HL-60 (cell line): ENCODE data around the gene RPL22.
"Not testable (repeated sequence)": the region's sequence is repeated elsewhere in the genome, so short reads cannot be mapped to it uniquely, and the experiment has no call there.

ENCODE experiments used
- DNase-seq, 2 experiments: peaks; one replicate each; pipeline ENCODE4 v3.0.0-alpha.2; 2010 to 2020; ENCODE audit warnings: low read depth in 1 of 2, low spot score in 1 of 2
- H3K27ac ChIP-seq: fragments of 250-450 bp; sonication (Bioruptor Pico); replicated peaks from 2 replicates; pipeline ENCODE4 v1.5.1; 2020; ENCODE audit warnings: mild to moderate bottlenecking, moderate library complexity
- H3K27me3 ChIP-seq: fragments of 250-450 bp; sonication (Bioruptor Pico); 2 replicates; pipeline ENCODE4 v1.5.1; 2021; ENCODE audit warnings: mild to moderate bottlenecking, moderate library complexity; ENCODE audit not compliant: insufficient read depth, poor library complexity, severe bottlenecking
- H3K4me3 ChIP-seq: replicated peaks from 2 replicates; pipeline ENCODE4 v1.5.1; 2011; ENCODE audit warnings: mild to moderate bottlenecking, control low read depth, low read length; ENCODE audit not compliant: insufficient read depth
- GABPA ChIP-seq: IDR thresholded peaks from 2 replicates; pipeline ENCODE4 v1.6.1; 2012; ENCODE audit warnings: low read depth
- POLR2AphosphoS5 ChIP-seq: IDR thresholded peaks from 2 replicates; pipeline ENCODE4 v1.6.1; 2012; ENCODE audit warnings: low read depth
- SPI1 ChIP-seq: IDR thresholded peaks from 2 replicates; pipeline ENCODE4 v1.6.1; 2012; ENCODE audit warnings: low read depth, mild to moderate bottlenecking, borderline replicate concordance
- TF ChIP-seq, protein P1 (sequence below): IDR thresholded peaks from 2 replicates; pipeline ENCODE4 v1.6.1; 2012; ENCODE audit warnings: low read depth; ENCODE audit not compliant: insufficient replicate concordance
- TF ChIP-seq, protein P2 (sequence below): IDR thresholded peaks from one replicate; pipeline ENCODE4 v1.5.1; 2011; ENCODE audit warnings: low read length, control low read depth, inconsistent platforms; ENCODE audit not compliant: insufficient read depth

Gene RPL22

DNA sequence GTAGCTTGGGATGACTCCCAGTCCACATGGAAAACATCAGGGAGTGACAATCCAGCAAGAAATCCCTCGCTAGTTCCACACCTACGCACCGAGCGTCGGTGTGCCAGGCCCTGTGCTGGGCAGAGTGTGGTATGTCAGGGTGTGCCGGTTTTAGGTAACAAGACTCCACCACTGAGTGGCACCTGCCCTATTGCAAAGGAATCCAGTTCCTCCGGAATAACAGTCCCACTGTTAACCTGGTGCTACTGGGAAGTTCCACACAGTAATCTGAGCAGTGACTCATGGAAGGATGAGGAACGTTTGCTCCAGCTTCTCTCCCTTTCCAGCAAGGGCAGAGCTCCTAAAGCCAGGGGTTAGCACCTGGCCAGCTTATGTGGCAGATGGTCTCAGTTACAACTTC is 20.8 kb upstream of the RPL22 start:
- no peak for DNase-seq
- Histone ChIP-seq H3K4me3 (no peak overlapping the region), H3K27me3 (no peaks in the 10 kb centered on the region), H3K27ac (no peak overlapping the region)
- TF ChIP-seq POLR2AphosphoS5 (no peak), SPI1 (no peak), GABPA (no peak)
- TF ChIP-seq, protein P1, sequence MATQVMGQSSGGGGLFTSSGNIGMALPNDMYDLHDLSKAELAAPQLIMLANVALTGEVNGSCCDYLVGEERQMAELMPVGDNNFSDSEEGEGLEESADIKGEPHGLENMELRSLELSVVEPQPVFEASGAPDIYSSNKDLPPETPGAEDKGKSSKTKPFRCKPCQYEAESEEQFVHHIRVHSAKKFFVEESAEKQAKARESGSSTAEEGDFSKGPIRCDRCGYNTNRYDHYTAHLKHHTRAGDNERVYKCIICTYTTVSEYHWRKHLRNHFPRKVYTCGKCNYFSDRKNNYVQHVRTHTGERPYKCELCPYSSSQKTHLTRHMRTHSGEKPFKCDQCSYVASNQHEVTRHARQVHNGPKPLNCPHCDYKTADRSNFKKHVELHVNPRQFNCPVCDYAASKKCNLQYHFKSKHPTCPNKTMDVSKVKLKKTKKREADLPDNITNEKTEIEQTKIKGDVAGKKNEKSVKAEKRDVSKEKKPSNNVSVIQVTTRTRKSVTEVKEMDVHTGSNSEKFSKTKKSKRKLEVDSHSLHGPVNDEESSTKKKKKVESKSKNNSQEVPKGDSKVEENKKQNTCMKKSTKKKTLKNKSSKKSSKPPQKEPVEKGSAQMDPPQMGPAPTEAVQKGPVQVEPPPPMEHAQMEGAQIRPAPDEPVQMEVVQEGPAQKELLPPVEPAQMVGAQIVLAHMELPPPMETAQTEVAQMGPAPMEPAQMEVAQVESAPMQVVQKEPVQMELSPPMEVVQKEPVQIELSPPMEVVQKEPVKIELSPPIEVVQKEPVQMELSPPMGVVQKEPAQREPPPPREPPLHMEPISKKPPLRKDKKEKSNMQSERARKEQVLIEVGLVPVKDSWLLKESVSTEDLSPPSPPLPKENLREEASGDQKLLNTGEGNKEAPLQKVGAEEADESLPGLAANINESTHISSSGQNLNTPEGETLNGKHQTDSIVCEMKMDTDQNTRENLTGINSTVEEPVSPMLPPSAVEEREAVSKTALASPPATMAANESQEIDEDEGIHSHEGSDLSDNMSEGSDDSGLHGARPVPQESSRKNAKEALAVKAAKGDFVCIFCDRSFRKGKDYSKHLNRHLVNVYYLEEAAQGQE, result no peak
- TF ChIP-seq, protein P2, sequence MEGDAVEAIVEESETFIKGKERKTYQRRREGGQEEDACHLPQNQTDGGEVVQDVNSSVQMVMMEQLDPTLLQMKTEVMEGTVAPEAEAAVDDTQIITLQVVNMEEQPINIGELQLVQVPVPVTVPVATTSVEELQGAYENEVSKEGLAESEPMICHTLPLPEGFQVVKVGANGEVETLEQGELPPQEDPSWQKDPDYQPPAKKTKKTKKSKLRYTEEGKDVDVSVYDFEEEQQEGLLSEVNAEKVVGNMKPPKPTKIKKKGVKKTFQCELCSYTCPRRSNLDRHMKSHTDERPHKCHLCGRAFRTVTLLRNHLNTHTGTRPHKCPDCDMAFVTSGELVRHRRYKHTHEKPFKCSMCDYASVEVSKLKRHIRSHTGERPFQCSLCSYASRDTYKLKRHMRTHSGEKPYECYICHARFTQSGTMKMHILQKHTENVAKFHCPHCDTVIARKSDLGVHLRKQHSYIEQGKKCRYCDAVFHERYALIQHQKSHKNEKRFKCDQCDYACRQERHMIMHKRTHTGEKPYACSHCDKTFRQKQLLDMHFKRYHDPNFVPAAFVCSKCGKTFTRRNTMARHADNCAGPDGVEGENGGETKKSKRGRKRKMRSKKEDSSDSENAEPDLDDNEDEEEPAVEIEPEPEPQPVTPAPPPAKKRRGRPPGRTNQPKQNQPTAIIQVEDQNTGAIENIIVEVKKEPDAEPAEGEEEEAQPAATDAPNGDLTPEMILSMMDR, result no peak

DNA sequence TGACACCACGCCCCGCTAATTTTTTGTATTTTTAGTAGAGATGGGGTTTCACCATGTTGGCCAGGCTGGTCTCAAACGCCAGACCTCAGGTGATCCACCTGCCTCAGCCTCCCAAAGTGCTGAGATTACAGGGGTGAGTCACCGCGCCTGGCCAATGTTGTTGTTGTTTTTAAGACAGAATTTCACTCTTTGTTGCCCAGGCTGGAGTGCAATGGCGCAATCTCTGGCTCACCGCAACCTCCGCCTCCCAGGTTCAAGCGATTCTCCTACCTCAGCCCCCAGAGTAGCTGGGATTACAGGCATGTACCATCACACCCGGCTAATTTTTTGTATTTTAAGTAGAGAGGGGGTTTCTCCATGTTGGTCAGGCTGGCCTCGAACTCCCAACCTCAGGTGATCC is 20.2 kb upstream of the RPL22 start:
- H3K27ac ChIP-seq, DNase-seq, H3K27me3 ChIP-seq, H3K4me3 ChIP-seq: not testable (repeated sequence)

DNA sequence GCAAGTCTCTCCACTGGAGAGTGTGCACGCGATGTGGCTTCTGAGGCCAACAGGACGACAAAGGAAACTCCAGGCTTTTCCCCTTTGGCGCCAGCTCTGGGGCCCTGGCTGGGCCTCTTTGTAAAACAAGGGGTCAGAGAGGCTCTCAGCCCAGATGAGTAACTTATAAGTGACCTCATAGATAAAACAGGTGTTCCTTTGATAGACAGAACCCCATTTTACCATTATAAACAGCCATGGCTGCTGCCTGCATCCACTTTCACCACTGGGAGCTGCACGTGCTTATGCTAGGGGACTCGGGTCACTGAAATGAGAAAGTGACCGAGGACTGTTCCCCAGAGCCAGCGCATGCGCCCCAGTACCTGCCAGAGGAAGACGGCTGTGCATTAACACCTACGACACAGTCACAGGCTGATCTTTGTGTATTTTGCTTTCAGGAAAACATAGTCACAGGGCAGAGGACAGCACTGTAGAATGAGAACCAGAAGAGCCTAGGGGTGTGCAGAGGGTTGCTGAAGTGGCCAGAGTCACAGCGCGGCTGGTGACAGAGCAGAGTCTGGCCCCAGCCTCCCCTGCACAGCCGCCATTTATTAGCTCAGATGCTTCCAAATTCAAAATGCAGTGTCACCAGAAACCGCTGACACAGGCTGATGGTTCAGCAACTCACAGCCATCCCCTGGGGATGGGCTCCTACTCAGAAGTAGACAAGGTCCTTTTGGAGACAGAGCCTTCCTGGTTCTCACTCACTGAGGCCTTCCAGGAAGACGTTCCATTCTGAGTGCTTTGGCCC is 19.2 kb upstream of the RPL22 start:
- no peak for DNase-seq
- Histone ChIP-seq H3K27me3 (no peaks in the 10 kb centered on the region), H3K27ac (no peak overlapping the region), H3K4me3 (no peak overlapping the region)
- TF ChIP-seq, protein P2, result no peak
- TF ChIP-seq GABPA (no peak), POLR2AphosphoS5 (no peak), SPI1 (no peak)

- H3K27me3 ChIP-seq, result peaks cover 1% of the 10 kb centered on the region
- H3K27ac ChIP-seq, result no peak overlapping the region
- peak in 1 of 2 experiments; percentile 52 for DNase-seq
- no peak overlapping the region for H3K4me3 ChIP-seq
- TF ChIP-seq, protein P1, result no peak
- TF ChIP-seq POLR2AphosphoS5 (0 out of 2 replicates have a peak, but pooled peaks have one; percentile 27), GABPA (no peak), SPI1 (peak; percentile 74; the same call in 1 of the 2 replicates)
- TF ChIP-seq, protein P2, result no peak
These were observed 13.0 kb upstream of the RPL22 start for GRCh38 chr1:6212193-6212959.
